GM18870 (cell line): ENCODE results near the gene XPC.

Experiments
- ATAC-seq: cut with Tn5 transposase; IDR thresholded peaks from one replicate; pipeline ENCODE4 v1.9.1; 2021; ENCODE audit warnings: moderate library complexity; ENCODE audit not compliant: unreplicated experiment

The XPC gene

DNA sequence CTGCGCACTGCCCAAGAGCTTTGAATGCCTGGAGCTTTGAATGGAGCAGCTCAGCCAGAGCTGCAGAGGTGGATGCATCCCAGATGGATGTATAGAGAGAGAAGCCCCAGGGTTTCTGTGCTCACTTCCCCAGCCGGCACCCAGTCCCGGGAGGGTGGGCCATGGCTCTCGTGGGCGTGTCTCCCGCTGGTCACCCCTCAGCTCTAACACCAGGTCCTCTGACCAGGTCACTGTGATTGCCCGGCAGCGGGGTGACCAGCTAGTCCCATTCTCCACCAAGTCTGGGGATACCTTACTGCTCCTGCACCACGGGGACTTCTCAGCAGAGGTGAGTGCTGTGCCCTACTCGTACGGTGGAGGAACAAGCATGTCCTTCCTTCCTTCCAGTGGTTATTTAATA lies 42.8 kb downstream of the XPC start:
- no peak for ATAC-seq

GRCh38 chr3:14134291-14134690 lies 44.1 kb downstream of the XPC start:
- ATAC-seq: no peak

DNA sequence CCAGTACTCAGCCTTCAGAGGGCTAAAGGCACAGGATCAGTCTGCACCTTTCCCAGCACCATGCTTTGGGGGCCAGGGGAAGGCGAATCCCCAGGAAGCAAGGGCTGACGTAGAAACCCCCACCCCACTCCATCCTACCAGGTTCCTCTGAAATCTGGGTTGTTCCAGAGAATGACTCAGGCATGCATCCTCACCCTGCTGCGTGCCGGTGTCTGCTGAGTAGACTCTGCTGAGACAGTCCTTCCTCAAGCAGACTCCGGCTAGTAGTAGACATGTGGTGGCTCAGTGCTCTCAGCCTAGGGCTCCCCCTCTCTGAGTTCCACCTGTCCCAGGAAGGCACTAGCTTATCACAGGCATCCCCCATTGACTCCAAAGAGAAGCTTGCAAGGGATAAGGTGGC lies 44.5 kb downstream of the XPC start:
- no peak for ATAC-seq

DNA sequence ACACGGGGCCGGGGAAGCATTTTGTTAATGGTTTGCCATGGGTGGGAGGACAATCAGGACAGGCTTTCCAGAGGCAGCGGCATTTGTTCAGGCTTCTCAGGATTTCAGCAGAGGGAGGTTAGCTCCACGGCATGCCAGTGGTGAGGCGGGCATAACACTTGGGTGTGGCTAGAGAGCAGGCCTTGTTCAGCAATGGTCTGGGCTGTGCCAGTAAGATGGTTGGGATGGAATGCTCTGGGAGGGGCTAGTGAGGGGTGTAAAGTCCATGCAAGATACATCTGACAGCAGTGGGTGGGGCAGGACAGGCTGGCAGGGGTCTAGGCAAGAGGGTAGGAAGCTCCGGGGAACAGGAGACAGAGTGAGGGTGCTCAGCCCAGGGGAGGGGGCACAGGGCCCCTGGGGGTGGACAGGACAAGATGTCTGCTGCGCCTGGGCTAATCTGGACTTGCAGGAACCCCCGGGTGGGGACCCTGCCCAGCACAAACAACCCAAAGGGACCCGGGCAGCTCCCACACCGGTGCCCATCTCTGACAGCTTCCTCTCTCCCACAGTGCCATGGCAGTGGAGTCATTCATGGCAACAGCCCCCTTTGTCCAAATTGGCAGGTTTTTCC lies 45.1 kb downstream of the XPC start:
- ATAC-seq: no peak

- no peak for ATAC-seq
These were observed 45.7 kb downstream of the XPC start for GRCh38 chr3:14132689-14133088.

- no peak for ATAC-seq
These were observed 46.3 kb downstream of the XPC start for GRCh38 chr3:14132120-14132519.

- ATAC-seq: no peak
These were observed 47.3 kb downstream of the XPC start for GRCh38 chr3:14131134-14131533.

DNA sequence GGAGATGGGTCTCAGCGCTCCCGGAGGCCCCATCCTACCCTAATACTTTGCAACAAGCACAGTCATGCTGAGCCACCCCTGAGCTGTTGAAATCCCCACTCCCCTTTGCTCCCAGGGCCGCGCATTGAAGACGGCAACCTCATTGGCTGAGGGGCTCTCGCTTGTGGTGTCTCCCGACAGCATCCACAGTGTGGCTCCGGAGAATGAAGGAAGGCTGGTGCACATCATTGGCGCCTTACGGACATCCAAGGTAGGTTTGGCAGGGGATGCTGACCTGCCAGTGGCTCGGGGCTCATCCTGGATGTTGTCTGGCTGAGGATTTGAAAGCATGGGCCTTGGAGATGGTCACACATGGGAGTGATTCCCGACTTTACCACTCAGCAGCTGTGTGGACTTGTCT lies 47.7 kb downstream of the XPC start:
- ATAC-seq: no peak

DNA sequence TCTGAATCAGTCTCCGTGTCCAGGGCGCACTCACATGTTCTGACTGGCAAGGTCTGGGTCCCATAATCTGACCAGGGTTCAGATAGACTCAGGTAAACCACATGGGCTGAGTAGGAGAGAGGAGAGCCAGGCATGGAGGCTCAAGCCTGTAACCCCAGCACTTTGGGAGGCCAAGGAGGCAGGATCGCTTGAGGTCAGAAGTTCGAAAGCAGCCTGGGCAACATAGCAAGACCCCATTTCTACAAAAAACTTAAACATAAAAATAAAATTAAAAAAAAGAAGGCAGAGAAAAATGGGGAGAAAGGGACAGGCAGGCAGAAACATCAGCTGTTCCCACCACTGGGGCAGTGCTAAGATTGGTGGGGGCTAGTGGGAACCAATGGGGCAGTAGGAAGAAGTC lies 48.2 kb downstream of the XPC start:
- ATAC-seq: no peak

- no peak for ATAC-seq
These were observed 49.1 kb downstream of the XPC start for GRCh38 chr3:14129296-14129695.

- no peak for ATAC-seq
These were observed 49.7 kb downstream of the XPC start for GRCh38 chr3:14128724-14129123.

GRCh38 chr3:14127516-14128161 lies 50.8 kb downstream of the XPC start:
- ATAC-seq: no peak

DNA sequence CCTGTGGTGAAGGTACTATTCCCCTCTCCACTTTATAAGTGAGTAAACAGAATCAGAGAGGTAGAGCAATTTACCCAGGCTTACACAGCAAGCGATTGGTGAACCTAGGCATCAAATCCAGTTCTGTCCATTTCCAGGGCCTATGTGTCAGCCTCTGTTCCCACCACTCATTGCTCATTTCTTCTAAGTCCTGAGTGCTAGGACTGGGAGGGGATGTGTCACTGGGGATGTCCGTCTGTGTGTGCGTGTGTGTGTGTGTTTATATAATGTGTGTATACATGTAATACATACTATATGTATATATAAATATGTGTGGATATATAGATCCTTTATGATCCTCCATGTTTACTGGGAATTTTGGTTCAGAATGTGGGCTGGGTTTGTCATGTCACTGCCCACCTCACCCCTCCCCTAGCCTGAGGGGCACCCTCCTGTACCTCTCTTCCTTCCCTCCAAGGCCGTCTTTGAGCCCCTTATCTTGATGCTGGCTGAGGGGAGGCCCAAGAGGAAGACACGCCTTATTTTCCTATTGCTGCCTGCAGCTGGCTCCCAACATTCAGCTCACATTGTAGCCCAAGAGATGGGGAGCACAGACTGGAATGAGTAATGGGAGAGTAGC lies 51.4 kb downstream of the XPC start:
- ATAC-seq: no peak

DNA sequence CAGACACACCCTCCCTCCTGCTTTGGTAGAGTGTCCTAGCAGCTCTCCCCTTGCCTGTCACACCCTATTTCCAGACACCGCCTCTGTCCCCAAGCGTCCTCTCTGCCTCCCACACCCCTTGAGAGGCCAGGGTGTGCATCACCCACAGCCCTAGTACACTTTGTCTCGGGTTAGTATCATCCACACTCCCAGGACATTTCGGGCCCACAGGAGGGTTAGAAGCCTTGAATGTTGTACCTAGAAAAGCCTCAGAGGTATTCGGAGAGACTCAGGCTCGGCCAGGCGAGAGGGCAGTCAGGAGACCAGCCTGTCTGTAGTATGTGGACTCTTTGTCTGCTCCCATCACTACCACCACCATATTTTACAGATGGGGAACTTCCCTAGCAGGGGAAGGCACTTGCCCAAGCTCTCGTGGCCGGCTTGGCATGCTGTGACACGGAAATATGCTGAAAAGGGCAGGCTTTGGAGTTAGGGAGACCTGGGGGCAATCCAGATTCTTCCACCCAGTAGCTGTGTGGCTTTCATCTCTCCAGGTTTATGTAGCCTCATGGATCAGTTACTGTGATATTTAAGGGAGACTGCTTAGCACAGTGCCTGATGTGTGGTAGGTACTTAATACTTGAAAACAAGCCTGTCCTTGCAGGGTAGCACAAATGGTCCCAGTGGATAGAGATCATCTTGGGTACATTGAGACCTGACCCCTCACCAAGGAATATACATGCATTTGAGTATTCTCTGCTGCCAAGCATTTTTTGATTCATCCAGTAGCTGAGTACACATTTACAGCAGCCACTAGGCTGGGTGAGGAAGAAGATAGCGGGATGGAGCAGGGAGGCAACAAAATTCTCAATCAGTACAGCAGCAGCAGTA lies 52.1 kb downstream of the XPC start:
- ATAC-seq: no peak

DNA sequence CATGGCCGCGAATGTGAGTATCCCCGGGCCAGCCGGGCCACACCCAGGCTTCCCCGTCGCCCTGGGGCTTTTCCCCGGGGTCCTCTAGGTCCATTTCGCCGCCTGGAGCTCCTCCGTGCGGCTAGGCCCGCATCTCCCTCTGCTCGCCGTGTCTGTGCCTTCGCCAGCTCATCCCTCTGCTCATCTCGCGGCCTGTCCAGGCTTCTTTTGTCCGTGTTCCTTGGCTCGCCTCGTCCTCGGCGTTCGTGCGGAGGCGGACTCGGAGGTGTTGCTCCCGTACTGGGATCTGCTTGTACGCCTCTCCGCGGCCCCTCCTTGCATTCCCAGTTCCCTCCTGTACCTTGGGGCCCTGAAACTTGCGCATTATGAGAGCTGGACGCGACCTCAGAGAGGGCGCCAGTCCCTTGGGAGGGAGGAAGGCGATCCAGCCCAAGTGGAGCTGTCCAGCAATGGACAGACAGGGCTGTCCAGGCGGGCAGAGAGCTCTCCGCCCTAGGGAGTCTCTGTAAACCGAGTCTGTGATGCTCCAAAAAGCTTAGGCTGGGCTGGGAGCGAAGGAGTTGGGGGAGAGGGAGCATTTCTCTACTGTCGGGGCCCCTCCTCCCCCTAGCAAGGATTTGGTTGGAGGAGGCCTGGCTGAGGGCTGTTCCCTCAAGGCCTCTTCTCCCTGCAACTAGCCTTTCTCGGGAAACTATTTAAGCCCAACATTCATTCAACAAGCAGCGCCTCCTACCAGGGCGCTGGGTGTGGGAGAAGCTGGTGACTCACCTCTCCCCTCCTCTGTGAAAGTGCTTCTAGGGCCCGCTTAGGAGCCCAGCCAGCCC lies 53.0 kb downstream of the XPC start:
- ATAC-seq: peak; percentile 26

DNA sequence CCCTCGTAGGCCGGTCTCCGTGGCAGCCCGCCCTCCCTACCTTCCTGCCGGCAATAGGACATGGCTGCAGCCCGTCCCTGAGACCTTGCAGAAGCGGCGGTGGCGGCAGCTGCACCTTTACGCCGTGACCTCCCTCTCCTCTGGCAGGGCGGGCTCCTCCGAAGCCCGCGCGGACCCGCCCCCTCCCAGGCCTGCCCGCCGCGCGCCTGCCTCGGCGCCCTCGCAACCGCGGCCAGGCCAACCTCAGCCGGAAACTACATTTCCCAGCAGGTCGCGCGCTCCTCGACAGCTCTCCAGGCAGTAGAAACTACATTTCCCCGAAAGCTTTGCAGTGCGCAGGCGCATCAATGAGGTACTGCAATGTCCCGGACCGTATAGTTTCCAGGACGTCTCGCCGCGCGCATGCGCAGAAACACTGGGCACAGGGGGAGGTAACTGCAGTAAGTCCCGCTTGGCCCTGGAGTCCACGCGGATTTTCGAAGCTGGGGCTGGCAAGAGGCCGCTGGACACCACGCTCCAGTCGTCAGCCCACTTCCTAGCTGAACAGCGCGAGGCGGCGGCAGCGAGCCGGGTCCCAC lies 53.7 kb downstream of the XPC start, which contains the start of the genes CHCHD4 and TMEM43:
CHCHD4 (minus strand) TSS at position 256 of the 578 bp plus-strand sequence; CDS start at position 62, 194 bp downstream.
TMEM43 (plus strand) TSS at position 438 of the 578 bp plus-strand sequence. CDS start 142 bp downstream, outside the sequence.
- peak; percentile 88 for ATAC-seq

DNA sequence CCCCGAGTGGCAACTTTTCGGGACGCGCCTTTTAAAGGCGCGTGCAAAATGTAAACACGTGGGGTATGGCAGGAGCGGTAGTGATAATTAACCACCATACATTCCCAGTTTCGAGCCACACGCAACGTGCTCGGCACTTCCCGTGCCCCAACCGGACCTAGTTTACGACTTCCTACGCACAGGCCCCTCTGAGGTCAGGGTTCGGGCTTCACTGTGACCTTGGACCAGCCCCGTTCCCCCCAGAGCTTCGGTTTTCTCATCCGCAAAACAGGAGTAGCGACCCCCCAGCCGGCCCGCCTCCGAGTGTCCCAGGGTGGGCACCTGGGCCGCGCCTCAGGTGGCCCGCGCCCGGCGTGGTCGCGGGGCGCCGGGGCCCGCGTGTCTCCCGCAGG lies 54.2 kb downstream of the XPC start:
- peak; percentile 40 for ATAC-seq

DNA sequence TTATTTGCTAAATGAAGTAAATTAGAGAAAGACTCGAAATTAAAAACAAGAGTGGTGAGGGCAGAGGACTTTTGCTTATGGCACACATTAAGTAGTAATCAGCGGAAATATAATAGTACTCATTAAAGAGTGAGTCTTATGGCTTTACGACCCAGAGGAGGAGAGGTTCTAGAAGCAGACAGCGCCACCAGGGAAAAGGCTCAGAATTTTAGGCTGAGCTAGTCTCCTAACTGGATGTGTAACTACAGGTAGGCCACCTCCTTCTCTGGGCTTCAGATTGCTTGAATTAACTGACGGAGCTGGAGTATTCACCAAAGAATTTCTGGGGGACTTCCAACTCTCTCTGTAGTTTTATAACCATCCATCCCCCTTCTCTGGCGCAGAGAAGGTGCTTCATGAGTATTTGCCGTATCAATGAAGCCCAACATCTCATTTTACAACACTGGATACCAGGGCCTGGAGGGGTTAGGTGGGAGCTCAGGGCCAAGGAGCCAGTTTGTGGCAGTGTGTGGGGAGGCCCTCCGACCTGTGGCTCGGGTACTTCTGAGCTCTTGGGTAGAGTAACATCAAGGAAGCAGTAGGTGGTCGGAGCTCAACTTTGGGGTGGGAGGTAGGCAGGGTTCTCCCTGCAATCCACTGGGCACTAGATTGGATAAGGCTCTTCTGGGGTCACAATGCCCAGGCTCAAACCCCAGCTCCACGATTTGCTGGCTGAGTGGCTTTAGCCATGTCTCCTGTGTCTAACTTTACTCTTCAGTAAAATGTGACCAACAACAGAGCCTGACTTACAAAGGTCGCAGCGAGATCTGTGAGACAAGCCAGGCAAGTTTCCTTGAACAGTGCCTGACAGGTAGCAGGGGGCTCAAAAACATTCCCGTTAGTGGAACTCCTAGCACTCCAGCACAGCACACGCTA lies 54.8 kb downstream of the XPC start:
- ATAC-seq: no peak

DNA sequence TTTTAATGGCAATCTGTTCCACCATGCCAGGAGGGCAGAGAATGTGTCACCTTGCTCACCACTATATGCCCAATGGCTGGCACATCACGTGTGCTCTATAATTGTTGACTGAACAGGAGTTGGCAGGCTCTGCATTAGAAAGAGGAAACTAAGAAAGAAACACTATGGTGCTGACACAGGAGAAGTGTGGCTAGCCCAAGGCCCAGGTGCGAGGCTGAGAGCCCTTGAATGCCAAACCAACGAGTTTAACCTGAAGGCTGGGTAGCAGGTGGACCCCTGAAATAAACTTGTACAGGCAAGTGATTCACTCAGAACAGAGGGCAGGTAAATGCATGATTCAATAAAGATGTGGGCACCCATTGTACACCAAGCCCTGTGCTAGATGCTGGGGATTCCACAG lies 56.1 kb downstream of the XPC start:
- ATAC-seq: no peak
